Bronchial epithelial cell (primary cell): ENCODE measurements around the gene CYP4B1. TPM values are rescaled to one million over a fixed set of nuclear protein-coding genes. Genes with fewer than 3 reads are reported as not detected.
A peak's percentile ranks its signal among the peaks of the same experiment; 100 is the strongest.
"Not testable (repeated sequence)": the region's sequence is repeated elsewhere in the genome, so short reads cannot be mapped to it uniquely, and the experiment has no call there.

ENCODE experiments used
- DNase-seq: peaks from one replicate; pipeline ENCODE4 v3.0.0-alpha.2; 2010; ENCODE audit warnings: low read depth
- FAIRE-seq: peaks from 2 replicates; lab custom pipeline; 2011; peaks lifted over from hg19 to GRCh38; lab: Jason Lieb, UNC
- H3K27me3 ChIP-seq: 2 replicates; pipeline ENCODE4 v1.5.1; 2011; ENCODE audit warnings: low read length; ENCODE audit not compliant: control insufficient read depth, insufficient read depth
- H3K36me3 ChIP-seq: 2 replicates; pipeline ENCODE4 v1.5.1; 2011; ENCODE audit warnings: low read length; ENCODE audit not compliant: control insufficient read depth, insufficient read depth
- H3K4me3 ChIP-seq: 2 replicates; pipeline ENCODE4 v1.5.1; 2011; ENCODE audit warnings: mild to moderate bottlenecking, low read depth, low read length, control low read depth
- total RNA-seq: library from RNA; depleted of rRNA; stranded (reverse); fragments of >200 nt; gene quantifications from 2 replicates; pipeline ENCODE4 v1.2.1, GENCODE V29; 2014
- TF ChIP-seq, protein P1 (sequence below): IDR thresholded peaks from 2 replicates; pipeline ENCODE4 v1.5.1; 2011; ENCODE audit warnings: mild to moderate bottlenecking, moderate library complexity, low read length, control low read depth, inconsistent platforms; ENCODE audit not compliant: insufficient read depth, severe bottlenecking

Gene CYP4B1
- total RNA-seq, 1 donor from 2014 or later, result not detected

DNA sequence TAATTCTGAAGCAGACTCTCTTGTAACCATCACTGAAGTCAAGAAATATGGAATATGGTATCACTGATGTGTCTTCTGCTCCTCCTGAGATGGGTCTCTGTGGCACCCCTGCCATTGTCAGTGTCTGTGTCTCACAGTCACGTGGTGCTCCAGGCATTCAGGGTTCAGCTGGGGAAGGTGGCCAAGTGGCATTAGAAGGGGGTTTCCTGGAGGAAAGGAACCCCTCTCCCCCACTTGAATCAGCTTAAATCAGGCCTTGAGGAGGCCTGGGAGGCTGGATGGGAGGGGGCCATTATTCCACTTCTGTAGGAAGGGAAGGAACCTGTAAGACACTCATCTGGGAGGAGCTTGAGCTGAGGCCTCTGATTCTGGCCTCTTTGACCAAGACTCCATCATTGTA, 20.5 kb downstream of the CYP4B1 start:
- Histone ChIP-seq H3K36me3 (no peaks in the 10 kb centered on the region), H3K4me3 (no peak overlapping the region), H3K27me3 (no peaks in the 10 kb centered on the region)
- no peak for DNase-seq
- TF ChIP-seq, protein P1, sequence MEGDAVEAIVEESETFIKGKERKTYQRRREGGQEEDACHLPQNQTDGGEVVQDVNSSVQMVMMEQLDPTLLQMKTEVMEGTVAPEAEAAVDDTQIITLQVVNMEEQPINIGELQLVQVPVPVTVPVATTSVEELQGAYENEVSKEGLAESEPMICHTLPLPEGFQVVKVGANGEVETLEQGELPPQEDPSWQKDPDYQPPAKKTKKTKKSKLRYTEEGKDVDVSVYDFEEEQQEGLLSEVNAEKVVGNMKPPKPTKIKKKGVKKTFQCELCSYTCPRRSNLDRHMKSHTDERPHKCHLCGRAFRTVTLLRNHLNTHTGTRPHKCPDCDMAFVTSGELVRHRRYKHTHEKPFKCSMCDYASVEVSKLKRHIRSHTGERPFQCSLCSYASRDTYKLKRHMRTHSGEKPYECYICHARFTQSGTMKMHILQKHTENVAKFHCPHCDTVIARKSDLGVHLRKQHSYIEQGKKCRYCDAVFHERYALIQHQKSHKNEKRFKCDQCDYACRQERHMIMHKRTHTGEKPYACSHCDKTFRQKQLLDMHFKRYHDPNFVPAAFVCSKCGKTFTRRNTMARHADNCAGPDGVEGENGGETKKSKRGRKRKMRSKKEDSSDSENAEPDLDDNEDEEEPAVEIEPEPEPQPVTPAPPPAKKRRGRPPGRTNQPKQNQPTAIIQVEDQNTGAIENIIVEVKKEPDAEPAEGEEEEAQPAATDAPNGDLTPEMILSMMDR, result no peak
- no peak for FAIRE-seq

DNA sequence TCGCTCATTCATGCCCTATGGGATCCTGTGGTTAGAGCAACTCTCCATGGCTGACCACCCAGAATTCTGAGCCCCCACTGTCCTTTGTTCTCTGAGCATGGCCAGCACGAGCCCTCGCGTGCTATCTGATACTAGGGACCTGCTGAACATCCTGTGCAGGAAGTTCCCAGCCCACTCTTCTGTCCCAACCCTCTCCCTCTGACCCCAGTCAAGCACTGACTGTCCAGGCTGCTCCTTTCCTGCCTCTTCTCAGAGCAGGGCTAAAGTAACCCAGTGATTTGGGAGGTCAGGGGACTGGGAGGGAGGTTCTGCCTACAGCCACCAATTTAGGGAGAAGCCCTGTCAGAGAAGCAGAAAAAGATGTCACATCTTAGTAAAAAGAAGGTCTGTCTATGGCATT, 21.2 kb downstream of the CYP4B1 start:
- no peaks in the 10 kb centered on the region for H3K27me3 ChIP-seq
- no peaks in the 10 kb centered on the region for H3K36me3 ChIP-seq
- TF ChIP-seq, protein P1, result no peak
- H3K4me3 ChIP-seq, result no peak overlapping the region
- no peak for FAIRE-seq
- DNase-seq, result no peak

DNA sequence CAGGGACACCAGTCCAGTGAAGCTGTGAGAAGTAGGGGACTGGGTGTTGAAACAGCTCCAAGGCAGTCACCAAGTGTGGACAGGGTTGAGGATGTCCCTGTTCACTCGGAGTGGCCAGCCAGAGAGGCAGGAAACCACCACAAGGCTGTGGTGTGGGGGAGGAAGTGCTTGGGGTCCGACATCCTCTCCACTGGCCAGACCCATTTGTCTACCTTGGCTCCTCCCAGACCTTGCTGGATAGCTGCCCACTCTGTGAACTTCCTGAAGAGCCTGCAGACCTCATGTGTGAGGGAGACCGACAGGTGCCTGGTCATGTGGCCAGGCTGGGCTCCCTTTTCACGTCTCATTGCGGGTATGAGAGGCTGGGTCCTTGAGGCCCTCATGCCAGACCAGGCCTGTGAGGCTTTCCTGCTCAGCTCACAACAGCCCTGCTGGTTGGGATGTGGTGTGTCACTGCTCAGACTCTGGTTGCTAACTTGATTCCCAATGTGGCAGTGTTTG, 21.8 kb downstream of the CYP4B1 start:
- Histone ChIP-seq H3K4me3 (no peak overlapping the region), H3K27me3 (no peaks in the 10 kb centered on the region), H3K36me3 (no peaks in the 10 kb centered on the region)
- FAIRE-seq (no peak), DNase-seq (no peak)
- TF ChIP-seq, protein P1, result no peak

DNA sequence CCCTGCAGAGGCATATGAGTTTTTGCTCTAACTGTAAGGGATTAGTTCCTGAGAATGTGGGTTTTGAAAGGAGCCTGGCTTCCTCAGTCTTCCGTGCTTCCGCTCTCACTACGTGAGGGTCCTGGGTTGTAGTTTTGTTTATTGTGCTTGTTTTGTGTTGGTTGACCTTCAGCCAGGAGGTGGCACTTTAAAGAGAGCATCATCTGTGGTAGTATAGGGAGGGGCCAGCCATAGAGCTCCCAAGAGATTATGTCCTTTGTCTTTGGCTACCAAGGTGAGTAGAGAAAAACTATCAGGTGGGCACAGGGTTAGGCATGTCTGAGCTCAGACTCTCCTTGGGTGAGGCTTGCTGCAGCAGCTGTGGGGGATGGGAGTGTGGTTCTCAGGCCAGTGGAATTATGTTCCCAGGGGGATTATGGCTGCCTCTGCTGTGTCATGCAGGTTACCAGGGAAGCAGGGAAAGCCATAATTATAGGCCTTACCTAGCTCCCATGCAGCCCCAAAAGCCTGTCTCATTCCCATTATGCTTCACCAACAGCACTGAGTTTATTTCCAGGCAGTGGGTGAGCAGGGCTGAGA, 23.5 kb downstream of the CYP4B1 start:
- peak; percentile 55 for FAIRE-seq
- Histone ChIP-seq H3K36me3 (no peaks in the 10 kb centered on the region), H3K27me3 (no peaks in the 10 kb centered on the region), H3K4me3 (no peak overlapping the region)
- TF ChIP-seq, protein P1, result no peak
- DNase-seq, result no peak

DNA sequence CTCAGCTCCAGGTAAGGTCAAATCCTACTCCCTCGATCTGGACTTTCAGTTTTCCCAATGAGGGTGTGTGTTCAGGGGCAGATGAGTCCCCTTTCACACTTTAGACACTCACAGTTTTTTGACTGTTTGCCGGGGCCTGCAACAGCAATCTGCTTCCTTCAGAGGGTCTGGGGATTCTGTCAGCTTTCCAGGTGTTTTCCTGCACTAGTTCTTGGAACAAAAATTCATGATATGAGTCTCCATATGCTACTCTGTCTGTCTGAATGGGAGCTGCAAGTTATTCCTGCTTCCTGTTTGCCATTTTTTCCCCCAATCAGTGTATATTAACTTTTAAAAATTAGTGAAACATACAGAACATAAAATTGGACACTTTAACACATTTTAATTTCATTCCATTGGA, 24.3 kb downstream of the CYP4B1 start:
- Histone ChIP-seq H3K27me3 (no peaks in the 10 kb centered on the region), H3K36me3 (no peaks in the 10 kb centered on the region), H3K4me3 (no peak overlapping the region)
- FAIRE-seq, result no peak
- TF ChIP-seq, protein P1, result no peak
- no peak for DNase-seq

DNA sequence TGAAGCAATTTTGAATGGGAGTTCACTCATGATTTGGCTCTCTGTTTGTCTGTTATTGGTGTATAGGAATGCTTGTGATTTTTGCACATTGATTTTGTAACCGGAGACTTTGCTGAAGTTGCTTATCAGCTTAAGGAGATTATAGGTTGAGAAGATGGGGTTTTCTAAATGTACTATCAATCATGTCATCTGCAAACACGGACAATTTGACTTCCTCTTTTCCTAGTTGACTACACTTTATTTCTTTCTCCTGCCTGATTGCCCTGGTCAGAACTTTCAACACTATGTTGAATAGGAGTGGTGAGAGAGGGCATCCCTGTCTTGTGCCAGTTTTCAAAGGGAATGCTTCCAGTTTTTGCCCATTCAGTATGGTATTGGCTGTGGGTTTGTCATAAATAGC, 28.0 kb downstream of the CYP4B1 start:
- DNase-seq, H3K36me3 ChIP-seq, H3K4me3 ChIP-seq, H3K27me3 ChIP-seq, FAIRE-seq: not testable (repeated sequence)
